ENCODE data around the gene TCERG1L. TPM values are rescaled to one million over a fixed set of nuclear protein-coding genes. Genes with fewer than 3 reads are reported as not detected.
"Not testable (repeated sequence)": the region's sequence is repeated elsewhere in the genome, so short reads cannot be mapped to it uniquely, and the experiment has no call there.

The TCERG1L gene
- total RNA-seq, 1 donor from 2014 or later: not detected

- no peak for DNase-seq (ENCODE audit: low read depth)
These were observed 225.4 kb downstream of the TCERG1L start for GRCh38 chr10:131086094-131086493.

GRCh38 chr10:131085091-131085860 lies 226.2 kb downstream of the TCERG1L start:
- no peak for DNase-seq (ENCODE audit: low read depth)

GRCh38 chr10:131084791-131085090 lies 226.8 kb downstream of the TCERG1L start:
- DNase-seq (ENCODE audit: low read depth): no peak

GRCh38 chr10:131083915-131084790 lies 227.4 kb downstream of the TCERG1L start:
- DNase-seq (ENCODE audit: low read depth): no peak

GRCh38 chr10:131082991-131083481 lies 228.5 kb downstream of the TCERG1L start:
- DNase-seq (ENCODE audit: low read depth): no peak

- no peak for DNase-seq (ENCODE audit: low read depth)
These were observed 229.2 kb downstream of the TCERG1L start for GRCh38 chr10:131082201-131082850.

GRCh38 chr10:131081786-131082185 lies 229.7 kb downstream of the TCERG1L start:
- DNase-seq (ENCODE audit: low read depth): no peak

- no peak for DNase-seq (ENCODE audit: low read depth)
These were observed 230.1 kb downstream of the TCERG1L start for GRCh38 chr10:131081376-131081775.

GRCh38 chr10:131080571-131080970 lies 230.9 kb downstream of the TCERG1L start:
- DNase-seq (ENCODE audit: low read depth): no peak

- no peak for DNase-seq (ENCODE audit: low read depth)
These were observed 232.2 kb downstream of the TCERG1L start for GRCh38 chr10:131079314-131079713.

- DNase-seq (ENCODE audit: low read depth): not testable (repeated sequence)
These were observed 232.6 kb downstream of the TCERG1L start for GRCh38 chr10:131078882-131079280.

GRCh38 chr10:131078131-131078881 lies 233.2 kb downstream of the TCERG1L start:
- no peak for DNase-seq (ENCODE audit: low read depth)

GRCh38 chr10:131077724-131078123 lies 233.8 kb downstream of the TCERG1L start:
- DNase-seq (ENCODE audit: low read depth): no peak

GRCh38 chr10:131077031-131077430 lies 234.5 kb downstream of the TCERG1L start:
- DNase-seq (ENCODE audit: low read depth): no peak

GRCh38 chr10:131076356-131076755 lies 235.2 kb downstream of the TCERG1L start:
- no peak for DNase-seq (ENCODE audit: low read depth)

- DNase-seq (ENCODE audit: low read depth): no peak
These were observed 236.2 kb downstream of the TCERG1L start for GRCh38 chr10:131075218-131075770.

GRCh38 chr10:131074682-131075081 lies 236.8 kb downstream of the TCERG1L start:
- no peak for DNase-seq (ENCODE audit: low read depth)

- no peak for DNase-seq (ENCODE audit: low read depth)
These were observed 238.0 kb downstream of the TCERG1L start for GRCh38 chr10:131073469-131074035.

GRCh38 chr10:131072651-131073468 lies 238.7 kb downstream of the TCERG1L start:
- DNase-seq (ENCODE audit: low read depth): no peak

GRCh38 chr10:131071721-131072120 lies 239.8 kb downstream of the TCERG1L start:
- DNase-seq (ENCODE audit: low read depth): no peak

Measured in renal cortical epithelial cell (primary cell).